Measurements from ENCODE around the gene TNFSF8. TPM values are rescaled to one million over a fixed set of nuclear protein-coding genes. Genes with fewer than 3 reads are reported as not detected.

The TNFSF8 gene
- total and polyA plus RNA-seq, 9 of the 15 experiments (the other 6 are each of a cell fraction or from before 2014, with no cell fraction given), result 0.09 TPM; not detected in 8

DNA sequence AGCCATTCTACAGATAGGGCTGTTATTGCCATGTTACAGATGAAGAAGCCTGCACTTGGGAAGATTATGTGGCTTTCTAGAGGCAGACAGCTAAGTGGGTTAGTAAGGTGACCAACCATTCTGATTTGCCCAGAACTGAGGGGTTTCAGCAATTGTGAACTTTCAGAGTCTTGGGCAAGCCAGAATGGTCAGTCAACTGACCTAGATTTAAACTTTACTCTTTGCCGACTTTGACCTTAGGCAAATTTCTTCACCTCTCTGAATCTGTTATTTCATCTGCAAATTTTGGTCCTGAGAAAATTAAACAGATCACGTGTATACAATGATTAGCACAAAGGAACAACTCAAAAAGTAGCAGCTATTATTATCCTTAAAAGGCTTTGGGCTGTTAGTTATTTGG lies 20.4 kb upstream of the TNFSF8 start:
- FAIRE-seq (no peak), ATAC-seq (no peak)
- CTCF ChIA-PET (ENCODE audit: low intra/inter-chr PET ratio), result no interaction called here

DNA sequence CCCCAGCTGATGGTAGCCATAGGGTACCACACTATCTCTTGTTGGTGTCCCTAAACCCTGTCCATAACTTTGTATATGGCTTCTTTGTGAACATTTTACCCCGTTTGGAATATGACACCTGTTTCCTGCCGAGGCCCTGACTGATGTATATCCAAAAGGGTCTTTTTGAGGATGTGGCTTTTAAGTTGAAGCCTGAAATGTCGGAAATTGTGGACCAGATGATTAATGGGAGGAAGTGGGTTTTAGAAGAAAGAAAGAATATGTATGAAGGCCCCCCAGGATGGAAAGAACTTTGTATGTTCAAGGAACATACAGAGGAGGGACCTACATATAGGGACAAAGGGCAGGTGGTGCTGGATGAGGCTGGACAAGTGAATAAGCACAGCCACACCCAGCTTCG lies 16.7 kb upstream of the TNFSF8 start:
- Histone ChIP-seq H3K4me2 (ENCODE audit: insufficient read depth, low read length) (no peak overlapping the region), H3K4me1 (replicated peaks in 1 of 2; ENCODE audit: control insufficient read depth in 2 of 2, insufficient read depth in 2 of 2, low read length in 2 of 2) (no peaks in the 10 kb centered on the region)
- POLR2A ChIA-PET, result no interaction called here
- TF ChIP-seq, protein P1, sequence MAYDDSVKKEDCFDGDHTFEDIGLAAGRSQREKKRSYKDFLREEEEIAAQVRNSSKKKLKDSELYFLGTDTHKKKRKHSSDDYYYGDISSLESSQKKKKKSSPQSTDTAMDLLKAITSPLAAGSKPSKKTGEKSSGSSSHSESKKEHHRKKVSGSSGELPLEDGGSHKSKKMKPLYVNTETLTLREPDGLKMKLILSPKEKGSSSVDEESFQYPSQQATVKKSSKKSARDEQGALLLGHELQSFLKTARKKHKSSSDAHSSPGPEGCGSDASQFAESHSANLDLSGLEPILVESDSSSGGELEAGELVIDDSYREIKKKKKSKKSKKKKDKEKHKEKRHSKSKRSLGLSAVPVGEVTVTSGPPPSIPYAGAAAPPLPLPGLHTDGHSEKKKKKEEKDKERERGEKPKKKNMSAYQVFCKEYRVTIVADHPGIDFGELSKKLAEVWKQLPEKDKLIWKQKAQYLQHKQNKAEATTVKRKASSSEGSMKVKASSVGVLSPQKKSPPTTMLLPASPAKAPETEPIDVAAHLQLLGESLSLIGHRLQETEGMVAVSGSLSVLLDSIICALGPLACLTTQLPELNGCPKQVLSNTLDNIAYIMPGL (CRISPR knock-in tag; IDR thresholded peaks at IDR 0.05), result no peak
- TF ChIP-seq, protein P2, sequence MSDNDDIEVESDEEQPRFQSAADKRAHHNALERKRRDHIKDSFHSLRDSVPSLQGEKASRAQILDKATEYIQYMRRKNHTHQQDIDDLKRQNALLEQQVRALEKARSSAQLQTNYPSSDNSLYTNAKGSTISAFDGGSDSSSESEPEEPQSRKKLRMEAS (CRISPR knock-in tag; IDR thresholded peaks at IDR 0.05), result no peak
- TF ChIP-seq, protein P3, sequence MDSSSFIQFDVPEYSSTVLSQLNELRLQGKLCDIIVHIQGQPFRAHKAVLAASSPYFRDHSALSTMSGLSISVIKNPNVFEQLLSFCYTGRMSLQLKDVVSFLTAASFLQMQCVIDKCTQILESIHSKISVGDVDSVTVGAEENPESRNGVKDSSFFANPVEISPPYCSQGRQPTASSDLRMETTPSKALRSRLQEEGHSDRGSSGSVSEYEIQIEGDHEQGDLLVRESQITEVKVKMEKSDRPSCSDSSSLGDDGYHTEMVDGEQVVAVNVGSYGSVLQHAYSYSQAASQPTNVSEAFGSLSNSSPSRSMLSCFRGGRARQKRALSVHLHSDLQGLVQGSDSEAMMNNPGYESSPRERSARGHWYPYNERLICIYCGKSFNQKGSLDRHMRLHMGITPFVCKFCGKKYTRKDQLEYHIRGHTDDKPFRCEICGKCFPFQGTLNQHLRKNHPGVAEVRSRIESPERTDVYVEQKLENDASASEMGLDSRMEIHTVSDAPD (CRISPR knock-in tag; IDR thresholded peaks at IDR 0.05), result no peak
- TF ChIP-seq ZNF239 (CRISPR knock-in tag; IDR thresholded peaks at IDR 0.05), result no peak
- TF ChIP-seq, protein P4, sequence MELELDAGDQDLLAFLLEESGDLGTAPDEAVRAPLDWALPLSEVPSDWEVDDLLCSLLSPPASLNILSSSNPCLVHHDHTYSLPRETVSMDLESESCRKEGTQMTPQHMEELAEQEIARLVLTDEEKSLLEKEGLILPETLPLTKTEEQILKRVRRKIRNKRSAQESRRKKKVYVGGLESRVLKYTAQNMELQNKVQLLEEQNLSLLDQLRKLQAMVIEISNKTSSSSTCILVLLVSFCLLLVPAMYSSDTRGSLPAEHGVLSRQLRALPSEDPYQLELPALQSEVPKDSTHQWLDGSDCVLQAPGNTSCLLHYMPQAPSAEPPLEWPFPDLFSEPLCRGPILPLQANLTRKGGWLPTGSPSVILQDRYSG (tag; conservative IDR thresholded peaks at IDR 0.05; ENCODE audit: low read depth), result no peak
- no peak for TF ChIP-seq ZNF316 (IDR thresholded peaks at IDR 0.05)
- TF ChIP-seq ZNF717 (CRISPR knock-in tag; IDR thresholded peaks at IDR 0.05), result no peak
- TF ChIP-seq, protein P5, sequence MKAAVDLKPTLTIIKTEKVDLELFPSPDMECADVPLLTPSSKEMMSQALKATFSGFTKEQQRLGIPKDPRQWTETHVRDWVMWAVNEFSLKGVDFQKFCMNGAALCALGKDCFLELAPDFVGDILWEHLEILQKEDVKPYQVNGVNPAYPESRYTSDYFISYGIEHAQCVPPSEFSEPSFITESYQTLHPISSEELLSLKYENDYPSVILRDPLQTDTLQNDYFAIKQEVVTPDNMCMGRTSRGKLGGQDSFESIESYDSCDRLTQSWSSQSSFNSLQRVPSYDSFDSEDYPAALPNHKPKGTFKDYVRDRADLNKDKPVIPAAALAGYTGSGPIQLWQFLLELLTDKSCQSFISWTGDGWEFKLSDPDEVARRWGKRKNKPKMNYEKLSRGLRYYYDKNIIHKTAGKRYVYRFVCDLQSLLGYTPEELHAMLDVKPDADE (conservative IDR thresholded peaks at IDR 0.05; ENCODE audit: control insufficient read depth, low read depth, low read length), result no peak
- no peak for TF ChIP-seq C11orf30 (IDR thresholded peaks at IDR 0.05; ENCODE audit: low read depth)
- TF ChIP-seq ZNF699 (CRISPR knock-in tag; IDR thresholded peaks at IDR 0.05; ENCODE audit: insufficient replicate concordance), result no peak

More for the DNA sequence above, 20.4 kb upstream of the TNFSF8 start:
- Histone ChIP-seq H3K4me1 (replicated peaks in 1 of 2; ENCODE audit: control insufficient read depth in 2 of 2, insufficient read depth in 2 of 2, low read length in 2 of 2) (no peaks in the 10 kb centered on the region), H3K27ac (ENCODE audit: extremely low read depth, low read depth, low read length) (no peak overlapping the region), H3K9me3 (replicated peaks; ENCODE audit: control insufficient read depth, insufficient read depth, low read depth, low read length) (no peaks in the 10 kb centered on the region), H3K9ac (ENCODE audit: insufficient read depth in 1 of 2, low read depth in 2 of 2, low read length in 2 of 2) (no peak overlapping the region), H3K27me3 (ENCODE audit: control insufficient read depth in 2 of 2, insufficient read depth in 2 of 2, low read length in 2 of 2) (no peaks in the 10 kb centered on the region; a peak in 1 of 5 replicates), H3K36me3 (ENCODE audit: control insufficient read depth, insufficient read depth, low read length) (no peaks in the 10 kb centered on the region), H3K79me2 (ENCODE audit: control insufficient read depth, insufficient read depth, low read length) (no peaks in the 10 kb centered on the region), H3K9me1 (ENCODE audit: control insufficient read depth, insufficient read depth, low read length) (no peaks in the 10 kb centered on the region), H4K20me1 (replicated peaks; ENCODE audit: control insufficient read depth, insufficient read depth, low read length) (no peaks in the 10 kb centered on the region), H3K4me3 (no peak overlapping the region), H3K4me2 (ENCODE audit: insufficient read depth, low read length) (no peak overlapping the region), H2AFZ (ENCODE audit: low read depth, low read length) (no peak overlapping the region)
- no peak for DNase-seq (ENCODE audit: extremely low read depth in 1 of 4, low spot score in 3 of 4)
- in situ Hi-C loops (cut with MboI), result no loop called here
- 0% methylated on average over 2 of the region's 2 CpGs for WGBS (ENCODE audit: insufficient coverage, low coverage, missing lambda C conversion rate)
- TF ChIP-seq SUPT5H (IDR thresholded peaks at IDR 0.05), result no peak
- no peak for TF ChIP-seq POLR2A (conservative IDR thresholded peaks at IDR 0.05)
- TF ChIP-seq GABPB2 (CRISPR knock-in tag; conservative IDR thresholded peaks at IDR 0.05), result no peak
- intact Hi-C loops (cut with micrococcal nuclease), result no loop called here
- BruUV-seq (replicated peaks), result no TSS peak
- POLR2A ChIA-PET, result no interaction called here

More for the DNA sequence above, 16.7 kb upstream of the TNFSF8 start:
- H2AFZ ChIP-seq (ENCODE audit: low read depth, low read length), result no peak overlapping the region
- in situ Hi-C loops (cut with MboI) (no loop called here), intact Hi-C loops (cut with micrococcal nuclease) (no loop called here)
- DNase-seq (ENCODE audit: extremely low read depth in 1 of 4, low spot score in 3 of 4) (no peak), FAIRE-seq (no peak), ATAC-seq (no peak)
- CTCF ChIA-PET (ENCODE audit: low intra/inter-chr PET ratio), result no interaction called here
- H3K9ac ChIP-seq (ENCODE audit: insufficient read depth in 1 of 2, low read depth in 2 of 2, low read length in 2 of 2), result no peak overlapping the region
- no peaks in the 10 kb centered on the region for H4K20me1 ChIP-seq (replicated peaks; ENCODE audit: control insufficient read depth, insufficient read depth, low read length)
- no peaks in the 10 kb centered on the region for H3K79me2 ChIP-seq (ENCODE audit: control insufficient read depth, insufficient read depth, low read length)
- WGBS (ENCODE audit: insufficient coverage, low coverage, missing lambda C conversion rate), result 3% methylated on average over 4 of the region's 4 CpGs
- BruUV-seq (replicated peaks), result no TSS peak
- H3K27ac ChIP-seq (ENCODE audit: extremely low read depth, low read depth, low read length), result no peak overlapping the region
- no peak overlapping the region for H3K4me3 ChIP-seq
- no peaks in the 10 kb centered on the region for H3K9me1 ChIP-seq (ENCODE audit: control insufficient read depth, insufficient read depth, low read length)
- no peaks in the 10 kb centered on the region for H3K27me3 ChIP-seq (ENCODE audit: control insufficient read depth in 2 of 2, insufficient read depth in 2 of 2, low read length in 2 of 2)
- H3K9me3 ChIP-seq (replicated peaks; ENCODE audit: control insufficient read depth, insufficient read depth, low read depth, low read length), result no peaks in the 10 kb centered on the region
- no peaks in the 10 kb centered on the region for H3K36me3 ChIP-seq (ENCODE audit: control insufficient read depth, insufficient read depth, low read length)
